Liver (tissue), 9 donors: ENCODE data around the gene LRRFIP1. TPM values are rescaled to one million over a fixed set of nuclear protein-coding genes. Genes with fewer than 3 reads are reported as not detected.

Source experiments
- DNase-seq: peaks from one replicate; pipeline ENCODE4 v3.0.0-alpha.2; 2017; ENCODE audit warnings: low spot score
- H3K27ac ChIP-seq, 2 donors: one replicate each; pipeline ENCODE4 v1.7.0; 2013; ENCODE audit warnings: inconsistent platforms in 2 of 2, low read length in 2 of 2, control low read depth in 1 of 2, low read depth in 1 of 2, mild to moderate bottlenecking in 1 of 2
- H3K27me3 ChIP-seq, 4 donors: one replicate each; pipeline versions ENCODE4 v1.6.1 to v1.7.0; 2013; ENCODE audit warnings: low read length in 3 of 4, inconsistent platforms in 1 of 4, mild to moderate bottlenecking in 1 of 4, moderate library complexity in 1 of 4; ENCODE audit not compliant: control insufficient read depth in 4 of 4, insufficient read depth in 4 of 4
- H3K36me3 ChIP-seq, 4 donors: one replicate each; pipeline versions ENCODE4 v1.6.1 to v1.7.0; 2013; ENCODE audit warnings: low read length in 3 of 4, mild to moderate bottlenecking in 3 of 4, low read depth in 1 of 4, moderate library complexity in 1 of 4; ENCODE audit not compliant: control insufficient read depth in 4 of 4, insufficient read depth in 3 of 4
- H3K4me1 ChIP-seq, 4 donors: one replicate each; pipeline versions ENCODE4 v1.6.1 to v1.7.0; 2013; ENCODE audit warnings: low read length in 3 of 4, mild to moderate bottlenecking in 3 of 4, moderate library complexity in 1 of 4; ENCODE audit not compliant: control insufficient read depth in 4 of 4, insufficient read depth in 4 of 4
- H3K4me3 ChIP-seq, 3 donors: one replicate each; pipeline versions ENCODE4 v1.6.1 to v1.7.0; 2013; ENCODE audit warnings: low read length in 3 of 3, control low read depth in 1 of 3, low read depth in 1 of 3, mild to moderate bottlenecking in 1 of 3
- H3K9ac ChIP-seq, 2 donors: one replicate each; pipeline ENCODE4 v1.7.0; 2013; ENCODE audit warnings: low read length in 2 of 2, mild to moderate bottlenecking in 2 of 2, moderate library complexity in 2 of 2, control low read depth in 1 of 2, low read depth in 1 of 2
- H3K9me3 ChIP-seq, 4 donors: one replicate each; pipeline versions ENCODE4 v1.6.1 to v1.7.0; 2013; ENCODE audit warnings: low read length in 3 of 4; ENCODE audit not compliant: control insufficient read depth in 4 of 4
- EGR1 ChIP-seq, 2 donors: IDR thresholded peaks; 2 replicates each; pipeline ENCODE4 v1.6.1; 2016 to 2018; ENCODE audit warnings: antibody characterized with exemption in 2 of 2, low read depth in 2 of 2
- FOXA1 ChIP-seq: IDR thresholded peaks from 2 replicates; pipeline ENCODE4 v1.6.1; 2016; ENCODE audit warnings: antibody characterized with exemption
- GABPA ChIP-seq, 2 donors: IDR thresholded peaks in 1 of 2; conservative IDR thresholded peaks in 1 of 2; 2 replicates each; pipeline ENCODE4 v1.6.1; 2016; ENCODE audit warnings: antibody characterized with exemption in 2 of 2, mild to moderate bottlenecking in 1 of 2, moderate library complexity in 1 of 2
- HNF4A ChIP-seq, 2 donors: conservative IDR thresholded peaks; 2 replicates each; pipeline ENCODE4 v1.6.1; 2016; ENCODE audit warnings: antibody characterized with exemption in 2 of 2, mild to moderate bottlenecking in 2 of 2
- HNF4G ChIP-seq: IDR thresholded peaks from 2 replicates; pipeline ENCODE4 v1.6.1; 2016; ENCODE audit warnings: antibody characterized with exemption
- JUND ChIP-seq, 2 donors: IDR thresholded peaks; 2 replicates each; pipeline ENCODE4 v1.6.1; 2016; ENCODE audit warnings: antibody characterized with exemption in 2 of 2
- RAD21 ChIP-seq, 2 donors: IDR thresholded peaks; 2 replicates each; pipeline ENCODE4 v1.6.1; 2016; ENCODE audit warnings: antibody characterized with exemption in 2 of 2, mild to moderate bottlenecking in 2 of 2
- RXRA ChIP-seq, 2 donors: IDR thresholded peaks; 2 replicates each; pipeline ENCODE4 v1.6.1; 2017 to 2018; ENCODE audit warnings: antibody characterized with exemption in 2 of 2, mild to moderate bottlenecking in 1 of 2
- SP1 ChIP-seq: IDR thresholded peaks from 2 replicates; pipeline ENCODE4 v1.6.1; 2018; ENCODE audit warnings: antibody characterized with exemption, mild to moderate bottlenecking
- TAF1 ChIP-seq: conservative IDR thresholded peaks from 2 replicates; pipeline ENCODE4 v1.6.1; 2016; ENCODE audit warnings: antibody characterized with exemption, mild to moderate bottlenecking
- YY1 ChIP-seq: IDR thresholded peaks from 2 replicates; pipeline ENCODE4 v1.6.1; 2016; ENCODE audit warnings: antibody characterized with exemption, mild to moderate bottlenecking
- WGBS: extraction: QIAGEN DNeasy Blood & Tissue Kit; methylation state at CpG from one replicate; pipeline ENCODE4 v1.1.7; 2013; 5-methylcytosine and 5-hydroxymethylcytosine counted together
- polyA plus RNA-seq, 2 donors: library from polyadenylated mRNA; stranded (reverse) in 1 of 2; unstranded in 1 of 2; fragments of 200-250 nt in 1 of 2; fragments of >200 nt in 1 of 2; fragmentation: Nextera tagmentation in 1 of 2; extraction: Ambion mirVana in 1 of 2; gene quantifications; one replicate each; pipeline versions ENCODE4 v1.2.1 to v1.2.3, GENCODE V29; 2013 to 2015
- total RNA-seq, 2 donors: library from RNA; depleted of rRNA; stranded (reverse); fragments of >200 nt; gene quantifications; one replicate each; pipeline ENCODE4 v1.2.3, GENCODE V29; 2014
- TF ChIP-seq, protein P1 (sequence below): IDR thresholded peaks from 2 replicates; pipeline ENCODE4 v1.6.1; 2016; ENCODE audit warnings: antibody characterized with exemption
- TF ChIP-seq, protein P2 (sequence below): IDR thresholded peaks from 2 replicates; pipeline ENCODE4 v1.6.1; 2016; ENCODE audit warnings: antibody characterized with exemption, mild to moderate bottlenecking
- TF ChIP-seq, protein P3 (sequence below): IDR thresholded peaks from 2 replicates; pipeline ENCODE4 v1.6.1; 2016; ENCODE audit warnings: antibody characterized with exemption
- TF ChIP-seq, protein P4 (sequence below): IDR thresholded peaks from 2 replicates; pipeline ENCODE4 v1.6.1; 2016; ENCODE audit warnings: antibody characterized with exemption
- donor health status: healthy.
- donor health status: healthy.
- donor health status: healthy.
- donor health status: healthy.
- donor health status: healthy.

LRRFIP1 gene
- total and polyA plus RNA-seq, 4 donors, result 13.3 to 56.1 (median 39.1) TPM

DNA sequence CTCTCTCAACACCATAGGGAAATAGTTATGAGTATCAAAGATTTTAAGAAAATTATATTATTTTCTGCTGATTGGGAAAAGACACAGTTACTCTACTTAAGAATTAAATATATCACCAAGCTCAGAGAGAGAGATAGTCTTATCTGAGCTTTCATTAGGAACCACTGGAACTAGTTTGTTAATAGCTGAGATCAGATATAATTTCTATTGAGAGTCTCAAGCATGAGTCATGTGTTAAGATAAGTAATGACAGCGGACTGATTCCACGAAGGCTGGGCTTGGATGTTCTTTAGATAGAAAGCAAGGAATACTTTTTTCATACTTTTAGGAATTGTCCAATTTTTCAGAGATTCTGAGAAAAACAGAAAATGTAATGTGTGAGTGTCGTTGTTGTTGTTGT is 126.8 kb downstream of the LRRFIP1 start:
- H3K36me3 ChIP-seq, result peaks cover 13 to 52% (median 44%) of the 10 kb centered on the region in 4 donors
- no peak for DNase-seq
- H3K4me1 ChIP-seq, result no peaks in the 10 kb centered on the region
- H3K27ac ChIP-seq, result no peak overlapping the region
- H3K27me3 ChIP-seq, result no peaks in the 10 kb centered on the region
- 96% methylated on average over 3 of the region's 3 CpGs for WGBS
- no peak overlapping the region for H3K4me3 ChIP-seq
- no peaks in the 10 kb centered on the region for H3K9me3 ChIP-seq
- TF ChIP-seq GABPA (IDR thresholded peaks at IDR 0.05 in 1 of 2, conservative IDR thresholded peaks at IDR 0.05 in 1 of 2) (no peak), HNF4A (conservative IDR thresholded peaks at IDR 0.05) (no peak)
- TF ChIP-seq, protein P1, sequence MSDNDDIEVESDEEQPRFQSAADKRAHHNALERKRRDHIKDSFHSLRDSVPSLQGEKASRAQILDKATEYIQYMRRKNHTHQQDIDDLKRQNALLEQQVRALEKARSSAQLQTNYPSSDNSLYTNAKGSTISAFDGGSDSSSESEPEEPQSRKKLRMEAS, result no peak
- no peak overlapping the region for H3K9ac ChIP-seq

DNA sequence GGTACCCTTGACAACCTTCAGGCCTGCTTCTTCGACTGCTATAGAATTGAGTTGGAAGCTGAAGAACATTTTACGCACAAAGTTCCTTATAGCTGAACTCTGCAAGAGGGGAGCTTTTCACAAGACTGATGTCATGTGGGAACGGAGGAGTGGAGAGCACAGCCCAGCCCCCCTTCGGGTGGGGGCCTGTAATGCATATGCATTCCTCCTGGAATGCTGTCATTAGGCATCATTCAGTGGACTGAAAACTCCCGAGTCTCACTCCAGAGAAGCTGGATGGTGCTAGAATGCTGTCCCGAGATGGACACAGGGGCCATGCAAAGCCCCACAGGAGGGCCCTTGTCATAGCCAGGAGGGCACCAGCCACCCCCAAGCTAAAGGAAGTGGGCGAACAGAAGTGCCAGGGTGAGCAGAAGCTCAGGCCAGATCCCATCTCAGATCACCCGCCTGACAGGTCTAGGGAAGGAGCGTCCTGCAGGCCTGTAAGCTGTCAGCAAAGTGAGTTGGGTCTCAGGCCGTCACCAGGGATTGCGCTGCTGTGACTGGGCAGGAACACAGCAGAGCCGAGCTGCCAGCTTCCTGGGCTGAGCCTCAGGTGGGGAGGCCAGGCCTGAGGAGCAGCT is 127.3 kb downstream of the LRRFIP1 start:
- Histone ChIP-seq H3K4me1 (no peaks in the 10 kb centered on the region), H3K9me3 (no peaks in the 10 kb centered on the region), H3K27me3 (no peaks in the 10 kb centered on the region), H3K9ac (no peak overlapping the region), H3K36me3 (peaks cover 13 to 48% (median 43%) of the 10 kb centered on the region in 4 donors), H3K27ac (no peak overlapping the region), H3K4me3 (no peak overlapping the region)
- no peak for DNase-seq
- TF ChIP-seq RXRA (IDR thresholded peaks at IDR 0.05) (no peak), HNF4A (conservative IDR thresholded peaks at IDR 0.05) (no peak), GABPA (IDR thresholded peaks at IDR 0.05 in 1 of 2, conservative IDR thresholded peaks at IDR 0.05 in 1 of 2) (no peak), RAD21 (IDR thresholded peaks at IDR 0.05) (no peak), YY1 (no peak), FOXA1 (no peak)
- 96% methylated on average over 12 of the region's 12 CpGs for WGBS

DNA sequence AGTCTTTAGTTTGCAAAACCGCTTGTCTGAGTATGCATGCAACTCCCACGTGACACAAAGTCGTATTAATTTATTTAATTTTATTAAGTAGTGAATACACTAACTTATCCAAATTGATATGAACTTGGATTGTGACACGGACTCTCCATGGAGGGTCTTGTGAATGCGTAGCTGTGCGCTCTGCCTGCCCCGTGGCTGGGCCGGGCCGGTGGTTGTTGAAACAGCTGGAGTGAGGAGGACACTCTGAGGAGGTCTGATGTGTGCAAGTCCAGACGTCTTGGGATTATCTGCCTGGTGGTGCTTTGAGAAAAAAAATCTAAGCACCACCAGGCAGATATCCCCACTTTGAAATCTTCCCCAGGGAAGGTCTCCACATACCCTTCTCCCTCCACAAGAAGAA is 130.2 kb downstream of the LRRFIP1 start:
- Histone ChIP-seq H3K27ac (no peak overlapping the region), H3K36me3 (peaks cover 16 to 54% (median 40%) of the 10 kb centered on the region in 4 donors), H3K9ac (no peak overlapping the region), H3K27me3 (no peaks in the 10 kb centered on the region), H3K4me1 (no peaks in the 10 kb centered on the region), H3K9me3 (no peaks in the 10 kb centered on the region), H3K4me3 (no peak overlapping the region)
- no peak for TF ChIP-seq JUND (IDR thresholded peaks at IDR 0.05)
- TF ChIP-seq TAF1, result no peak
- TF ChIP-seq HNF4G, result no peak
- TF ChIP-seq, protein P2, sequence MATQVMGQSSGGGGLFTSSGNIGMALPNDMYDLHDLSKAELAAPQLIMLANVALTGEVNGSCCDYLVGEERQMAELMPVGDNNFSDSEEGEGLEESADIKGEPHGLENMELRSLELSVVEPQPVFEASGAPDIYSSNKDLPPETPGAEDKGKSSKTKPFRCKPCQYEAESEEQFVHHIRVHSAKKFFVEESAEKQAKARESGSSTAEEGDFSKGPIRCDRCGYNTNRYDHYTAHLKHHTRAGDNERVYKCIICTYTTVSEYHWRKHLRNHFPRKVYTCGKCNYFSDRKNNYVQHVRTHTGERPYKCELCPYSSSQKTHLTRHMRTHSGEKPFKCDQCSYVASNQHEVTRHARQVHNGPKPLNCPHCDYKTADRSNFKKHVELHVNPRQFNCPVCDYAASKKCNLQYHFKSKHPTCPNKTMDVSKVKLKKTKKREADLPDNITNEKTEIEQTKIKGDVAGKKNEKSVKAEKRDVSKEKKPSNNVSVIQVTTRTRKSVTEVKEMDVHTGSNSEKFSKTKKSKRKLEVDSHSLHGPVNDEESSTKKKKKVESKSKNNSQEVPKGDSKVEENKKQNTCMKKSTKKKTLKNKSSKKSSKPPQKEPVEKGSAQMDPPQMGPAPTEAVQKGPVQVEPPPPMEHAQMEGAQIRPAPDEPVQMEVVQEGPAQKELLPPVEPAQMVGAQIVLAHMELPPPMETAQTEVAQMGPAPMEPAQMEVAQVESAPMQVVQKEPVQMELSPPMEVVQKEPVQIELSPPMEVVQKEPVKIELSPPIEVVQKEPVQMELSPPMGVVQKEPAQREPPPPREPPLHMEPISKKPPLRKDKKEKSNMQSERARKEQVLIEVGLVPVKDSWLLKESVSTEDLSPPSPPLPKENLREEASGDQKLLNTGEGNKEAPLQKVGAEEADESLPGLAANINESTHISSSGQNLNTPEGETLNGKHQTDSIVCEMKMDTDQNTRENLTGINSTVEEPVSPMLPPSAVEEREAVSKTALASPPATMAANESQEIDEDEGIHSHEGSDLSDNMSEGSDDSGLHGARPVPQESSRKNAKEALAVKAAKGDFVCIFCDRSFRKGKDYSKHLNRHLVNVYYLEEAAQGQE, result no peak
- TF ChIP-seq RXRA (IDR thresholded peaks at IDR 0.05), result no peak
- no peak for TF ChIP-seq SP1
- TF ChIP-seq, protein P3, sequence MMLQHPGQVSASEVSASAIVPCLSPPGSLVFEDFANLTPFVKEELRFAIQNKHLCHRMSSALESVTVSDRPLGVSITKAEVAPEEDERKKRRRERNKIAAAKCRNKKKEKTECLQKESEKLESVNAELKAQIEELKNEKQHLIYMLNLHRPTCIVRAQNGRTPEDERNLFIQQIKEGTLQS, result no peak
- TF ChIP-seq EGR1 (IDR thresholded peaks at IDR 0.05; ENCODE audit: low read depth in 2 of 2), result no peak
- no peak for TF ChIP-seq YY1
- TF ChIP-seq, protein P4, sequence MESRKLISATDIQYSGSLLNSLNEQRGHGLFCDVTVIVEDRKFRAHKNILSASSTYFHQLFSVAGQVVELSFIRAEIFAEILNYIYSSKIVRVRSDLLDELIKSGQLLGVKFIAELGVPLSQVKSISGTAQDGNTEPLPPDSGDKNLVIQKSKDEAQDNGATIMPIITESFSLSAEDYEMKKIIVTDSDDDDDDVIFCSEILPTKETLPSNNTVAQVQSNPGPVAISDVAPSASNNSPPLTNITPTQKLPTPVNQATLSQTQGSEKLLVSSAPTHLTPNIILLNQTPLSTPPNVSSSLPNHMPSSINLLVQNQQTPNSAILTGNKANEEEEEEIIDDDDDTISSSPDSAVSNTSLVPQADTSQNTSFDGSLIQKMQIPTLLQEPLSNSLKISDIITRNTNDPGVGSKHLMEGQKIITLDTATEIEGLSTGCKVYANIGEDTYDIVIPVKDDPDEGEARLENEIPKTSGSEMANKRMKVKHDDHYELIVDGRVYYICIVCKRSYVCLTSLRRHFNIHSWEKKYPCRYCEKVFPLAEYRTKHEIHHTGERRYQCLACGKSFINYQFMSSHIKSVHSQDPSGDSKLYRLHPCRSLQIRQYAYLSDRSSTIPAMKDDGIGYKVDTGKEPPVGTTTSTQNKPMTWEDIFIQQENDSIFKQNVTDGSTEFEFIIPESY, result no peak
- 94% methylated on average over 10 of the region's 10 CpGs for WGBS
- DNase-seq, result no peak
